Liver (tissue), 9 donors: ENCODE measurements around the gene CDK17. TPM values are rescaled to one million over a fixed set of nuclear protein-coding genes. Genes with fewer than 3 reads are reported as not detected.

Source experiments
- DNase-seq: peaks from one replicate; pipeline ENCODE4 v3.0.0-alpha.2; 2017; ENCODE audit warnings: low spot score
- H3K27ac ChIP-seq, 2 donors: one replicate each; pipeline ENCODE4 v1.7.0; 2013; ENCODE audit warnings: inconsistent platforms in 2 of 2, low read length in 2 of 2, control low read depth in 1 of 2, low read depth in 1 of 2, mild to moderate bottlenecking in 1 of 2
- H3K27me3 ChIP-seq, 4 donors: one replicate each; pipeline versions ENCODE4 v1.6.1 to v1.7.0; 2013; ENCODE audit warnings: low read length in 3 of 4, inconsistent platforms in 1 of 4, mild to moderate bottlenecking in 1 of 4, moderate library complexity in 1 of 4; ENCODE audit not compliant: control insufficient read depth in 4 of 4, insufficient read depth in 4 of 4
- H3K36me3 ChIP-seq, 4 donors: one replicate each; pipeline versions ENCODE4 v1.6.1 to v1.7.0; 2013; ENCODE audit warnings: low read length in 3 of 4, mild to moderate bottlenecking in 3 of 4, low read depth in 1 of 4, moderate library complexity in 1 of 4; ENCODE audit not compliant: control insufficient read depth in 4 of 4, insufficient read depth in 3 of 4
- H3K4me1 ChIP-seq, 4 donors: one replicate each; pipeline versions ENCODE4 v1.6.1 to v1.7.0; 2013; ENCODE audit warnings: low read length in 3 of 4, mild to moderate bottlenecking in 3 of 4, moderate library complexity in 1 of 4; ENCODE audit not compliant: control insufficient read depth in 4 of 4, insufficient read depth in 4 of 4
- H3K4me3 ChIP-seq, 3 donors: one replicate each; pipeline versions ENCODE4 v1.6.1 to v1.7.0; 2013; ENCODE audit warnings: low read length in 3 of 3, control low read depth in 1 of 3, low read depth in 1 of 3, mild to moderate bottlenecking in 1 of 3
- H3K9ac ChIP-seq, 2 donors: one replicate each; pipeline ENCODE4 v1.7.0; 2013; ENCODE audit warnings: low read length in 2 of 2, mild to moderate bottlenecking in 2 of 2, moderate library complexity in 2 of 2, control low read depth in 1 of 2, low read depth in 1 of 2
- H3K9me3 ChIP-seq, 4 donors: one replicate each; pipeline versions ENCODE4 v1.6.1 to v1.7.0; 2013; ENCODE audit warnings: low read length in 3 of 4; ENCODE audit not compliant: control insufficient read depth in 4 of 4
- EGR1 ChIP-seq, 2 donors: IDR thresholded peaks; 2 replicates each; pipeline ENCODE4 v1.6.1; 2016 to 2018; ENCODE audit warnings: antibody characterized with exemption in 2 of 2, low read depth in 2 of 2
- FOXA1 ChIP-seq: IDR thresholded peaks from 2 replicates; pipeline ENCODE4 v1.6.1; 2016; ENCODE audit warnings: antibody characterized with exemption
- HNF4G ChIP-seq: IDR thresholded peaks from 2 replicates; pipeline ENCODE4 v1.6.1; 2016; ENCODE audit warnings: antibody characterized with exemption
- JUND ChIP-seq, 2 donors: IDR thresholded peaks; 2 replicates each; pipeline ENCODE4 v1.6.1; 2016; ENCODE audit warnings: antibody characterized with exemption in 2 of 2
- RAD21 ChIP-seq, 2 donors: IDR thresholded peaks; 2 replicates each; pipeline ENCODE4 v1.6.1; 2016; ENCODE audit warnings: antibody characterized with exemption in 2 of 2, mild to moderate bottlenecking in 2 of 2
- REST ChIP-seq: IDR thresholded peaks from 2 replicates; pipeline ENCODE4 v1.6.1; 2016; ENCODE audit warnings: antibody characterized with exemption, mild to moderate bottlenecking
- RXRA ChIP-seq, 2 donors: IDR thresholded peaks; 2 replicates each; pipeline ENCODE4 v1.6.1; 2017 to 2018; ENCODE audit warnings: antibody characterized with exemption in 2 of 2, mild to moderate bottlenecking in 1 of 2
- SP1 ChIP-seq: IDR thresholded peaks from 2 replicates; pipeline ENCODE4 v1.6.1; 2018; ENCODE audit warnings: antibody characterized with exemption, mild to moderate bottlenecking
- ZBTB33 ChIP-seq: IDR thresholded peaks from 2 replicates; pipeline ENCODE4 v1.6.1; 2016; ENCODE audit warnings: antibody characterized with exemption
- WGBS: extraction: QIAGEN DNeasy Blood & Tissue Kit; methylation state at CpG from one replicate; pipeline ENCODE4 v1.1.7; 2013; 5-methylcytosine and 5-hydroxymethylcytosine counted together
- polyA plus RNA-seq, 2 donors: library from polyadenylated mRNA; stranded (reverse) in 1 of 2; unstranded in 1 of 2; fragments of 200-250 nt in 1 of 2; fragments of >200 nt in 1 of 2; fragmentation: Nextera tagmentation in 1 of 2; extraction: Ambion mirVana in 1 of 2; gene quantifications; one replicate each; pipeline versions ENCODE4 v1.2.1 to v1.2.3, GENCODE V29; 2013 to 2015
- total RNA-seq, 2 donors: library from RNA; depleted of rRNA; stranded (reverse); fragments of >200 nt; gene quantifications; one replicate each; pipeline ENCODE4 v1.2.3, GENCODE V29; 2014
- TF ChIP-seq, protein P1 (sequence below): IDR thresholded peaks from 2 replicates; pipeline ENCODE4 v1.6.1; 2016; ENCODE audit warnings: antibody characterized with exemption
- donor health status: healthy.
- donor health status: healthy.
- donor health status: healthy.
- donor health status: healthy.
- donor health status: healthy.

The CDK17 gene
- total and polyA plus RNA-seq, 4 donors: 4.8 to 25.2 (median 14.9) TPM

DNA sequence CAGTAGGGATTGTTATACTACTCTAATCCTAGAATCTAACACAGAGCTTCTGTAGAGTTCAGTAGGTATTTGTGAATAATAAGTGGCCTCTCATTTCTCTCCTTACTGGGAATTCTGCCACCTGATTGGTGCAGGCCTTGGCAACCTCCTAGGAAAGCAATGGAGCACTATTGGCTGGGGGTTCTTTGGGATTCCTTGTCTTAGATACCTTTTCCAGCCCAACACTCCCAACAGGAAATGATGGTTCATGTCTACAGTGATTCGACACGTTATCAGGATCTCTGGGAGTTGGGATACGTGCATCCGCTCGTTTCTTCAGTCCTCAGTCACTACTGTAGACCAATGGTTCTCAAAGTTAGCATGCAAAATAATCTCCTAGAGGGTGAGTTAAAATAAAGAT lies 138.7 kb downstream of the CDK17 start:
- no peaks in the 10 kb centered on the region for H3K9me3 ChIP-seq
- 88% methylated on average over 5 of the region's 5 CpGs for WGBS
- H3K36me3 ChIP-seq: peaks cover 0 to 7% (median under 1%) of the 10 kb centered on the region in 4 donors
- no peak overlapping the region for H3K27ac ChIP-seq
- H3K27me3 ChIP-seq: no peaks in the 10 kb centered on the region
- peaks cover 2 to 28% (median 6%) of the 10 kb centered on the region in 4 donors for H3K4me1 ChIP-seq
- TF ChIP-seq HNF4G (no peak), REST (no peak), RAD21 (IDR thresholded peaks at IDR 0.05) (no peak)
- TF ChIP-seq, protein P1, sequence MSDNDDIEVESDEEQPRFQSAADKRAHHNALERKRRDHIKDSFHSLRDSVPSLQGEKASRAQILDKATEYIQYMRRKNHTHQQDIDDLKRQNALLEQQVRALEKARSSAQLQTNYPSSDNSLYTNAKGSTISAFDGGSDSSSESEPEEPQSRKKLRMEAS: no peak
- no peak overlapping the region for H3K4me3 ChIP-seq
- DNase-seq: no peak
- no peak overlapping the region for H3K9ac ChIP-seq

DNA sequence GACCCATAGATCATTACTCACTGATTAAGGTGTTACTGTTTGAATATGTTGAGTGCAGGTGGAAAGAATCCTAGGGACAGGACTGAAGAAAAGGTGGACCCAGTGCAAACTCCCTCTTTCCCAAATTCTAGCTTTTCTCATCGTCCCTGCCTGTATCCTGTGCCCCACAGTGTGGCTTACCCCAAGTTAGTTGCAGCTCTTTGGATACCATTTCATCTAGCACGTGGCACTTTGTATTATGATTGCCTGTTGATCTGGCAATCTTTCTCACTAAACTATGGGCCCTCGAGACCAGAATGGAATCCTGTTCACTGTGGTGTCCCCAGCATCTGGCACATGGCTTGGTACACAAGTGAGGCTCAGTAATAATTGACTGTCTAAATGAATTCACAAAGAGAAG lies 139.6 kb downstream of the CDK17 start:
- WGBS: 96% methylated on average over 3 of the region's 3 CpGs
- H3K4me1 ChIP-seq: peaks cover 2 to 28% (median 6%) of the 10 kb centered on the region in 4 donors
- peaks cover 0 to 7% (median under 1%) of the 10 kb centered on the region in 4 donors for H3K36me3 ChIP-seq
- H3K9ac ChIP-seq: no peak overlapping the region
- no peak overlapping the region for H3K27ac ChIP-seq
- no peak for DNase-seq
- no peaks in the 10 kb centered on the region for H3K9me3 ChIP-seq
- TF ChIP-seq JUND (IDR thresholded peaks at IDR 0.05) (no peak), ZBTB33 (no peak), FOXA1 (no peak), HNF4G (no peak), RXRA (IDR thresholded peaks at IDR 0.05) (no peak), EGR1 (IDR thresholded peaks at IDR 0.05; ENCODE audit: low read depth in 2 of 2) (no peak), SP1 (no peak)
- no peaks in the 10 kb centered on the region for H3K27me3 ChIP-seq
- H3K4me3 ChIP-seq: no peak overlapping the region

DNA sequence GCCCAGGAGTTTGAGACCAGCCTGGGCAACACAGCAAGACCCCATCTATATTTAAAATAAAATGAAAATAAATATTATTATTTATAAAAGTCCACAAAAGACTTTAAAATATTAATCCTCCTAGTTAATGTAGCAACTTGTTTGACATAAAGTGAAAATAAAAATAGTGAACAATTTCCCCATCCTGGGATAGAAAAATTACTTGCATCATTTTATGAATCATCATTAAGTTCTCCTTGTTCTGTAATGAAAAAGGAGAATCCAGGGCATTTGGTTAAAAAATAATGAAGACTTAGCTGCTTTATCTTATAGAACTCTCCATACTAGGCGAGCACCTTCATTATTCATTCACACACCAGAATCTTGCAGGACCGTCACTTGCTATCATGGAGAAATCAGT lies 140.0 kb downstream of the CDK17 start:
- Histone ChIP-seq H3K9ac (no peak overlapping the region), H3K9me3 (no peaks in the 10 kb centered on the region), H3K36me3 (peaks cover 0 to 7% (median under 1%) of the 10 kb centered on the region in 4 donors), H3K4me3 (no peak overlapping the region), H3K27me3 (no peaks in the 10 kb centered on the region), H3K27ac (no peak overlapping the region), H3K4me1 (peaks cover 2 to 28% (median 6%) of the 10 kb centered on the region in 4 donors)
- no peak for DNase-seq
- 95% methylated on average over 2 of the region's 2 CpGs for WGBS
- TF ChIP-seq HNF4G: no peak
